WTC11 (cell line): ENCODE data around the gene THSD7B. TPM values are rescaled to one million over a fixed set of nuclear protein-coding genes. Genes with fewer than 3 reads are reported as not detected.

Experiments used
- ATAC-seq: fragments of 200-7000 bp; cut with Tn5 transposase; 2 replicates; pipeline ENCODE4 v1.10.0; 2021; ENCODE audit warnings: mild to moderate bottlenecking, moderate library complexity
- CTCF ChIA-PET: fragments of 300-600 bp; sonication (Branson Sonifier 250); formaldehyde crosslinking; loops from one replicate; lab custom pipeline; 2021; ENCODE audit warnings: antibody characterized with exemption; lab: Charles Lee
- POLR2A ChIA-PET: fragments of 350-600 bp; sonication (Branson Sonifier 250); formaldehyde crosslinking; loops from one replicate; lab custom pipeline; 2021; ENCODE audit warnings: antibody characterized with exemption; lab: Charles Lee
- DNase-seq: peaks from one replicate; pipeline ENCODE4 v3.0.0; 2021; ENCODE audit warnings: low spot score
- H3K27ac Mint-ChIP-seq: 2 replicates; pipeline ENCODE4 v1.8.0; 2021; ENCODE audit warnings: mixed read lengths
- H3K27me3 Mint-ChIP-seq: 2 replicates; pipeline ENCODE4 v1.8.0; 2021; ENCODE audit warnings: low read depth, mild to moderate bottlenecking, moderate library complexity, mixed read lengths
- H3K36me3 Mint-ChIP-seq: 2 replicates; pipeline ENCODE4 v1.8.0; 2021; ENCODE audit warnings: mixed read lengths
- H3K4me1 Mint-ChIP-seq: 2 replicates; pipeline ENCODE4 v1.8.0; 2022; ENCODE audit warnings: mixed read lengths
- H3K4me3 Mint-ChIP-seq: 2 replicates; pipeline ENCODE4 v1.8.0; 2021; ENCODE audit warnings: mild to moderate bottlenecking, moderate library complexity, mixed read lengths
- H3K9me3 Mint-ChIP-seq: 2 replicates; pipeline ENCODE4 v1.8.0; 2021; ENCODE audit warnings: mixed read lengths
- EMX1 ChIP-seq: fragments of 250-450 bp; sonication (Bioruptor Pico); IDR thresholded peaks from 2 replicates; pipeline ENCODE4 v1.8.0; 2021; ENCODE audit warnings: mild to moderate bottlenecking
- FOXJ3 ChIP-seq: sonication (generic); formaldehyde crosslinking; IDR thresholded peaks from 2 replicates; pipeline ENCODE4 v1.9.0; 2021; ENCODE audit warnings: missing genetic modification reagents, mild to moderate bottlenecking, borderline replicate concordance
- JAZF1 ChIP-seq: fragments of 250-450 bp; sonication (Bioruptor Pico); IDR thresholded peaks from 2 replicates; pipeline ENCODE4 v1.9.0; 2021; ENCODE audit warnings: moderate library complexity, mild to moderate bottlenecking, inconsistent platforms
- NFYB ChIP-seq: sonication (generic); formaldehyde crosslinking; conservative IDR thresholded peaks from 2 replicates; pipeline ENCODE4 v1.8.0; 2022; ENCODE audit warnings: low read depth, missing genetic modification reagents
- RELA ChIP-seq: sonication (generic); formaldehyde crosslinking; IDR thresholded peaks from 2 replicates; pipeline ENCODE4 v1.8.1; 2022; ENCODE audit warnings: missing genetic modification reagents, mild to moderate bottlenecking, borderline replicate concordance
- SMAD3 ChIP-seq: sonication (generic); formaldehyde crosslinking; IDR thresholded peaks from 2 replicates; pipeline ENCODE4 v1.8.0; 2022; ENCODE audit warnings: missing genetic modification reagents, mild to moderate bottlenecking, borderline replicate concordance
- SMAD4 ChIP-seq: sonication (generic); formaldehyde crosslinking; IDR thresholded peaks from 2 replicates; pipeline ENCODE4 v1.8.0; 2022; ENCODE audit warnings: mild to moderate bottlenecking, missing genetic modification reagents
- SOX15 ChIP-seq: fragments of 250-450 bp; sonication (Bioruptor Pico); IDR thresholded peaks from 2 replicates; pipeline ENCODE4 v1.9.0; 2021; ENCODE audit warnings: mild to moderate bottlenecking
- TCF7 ChIP-seq: sonication (generic); formaldehyde crosslinking; IDR thresholded peaks from 2 replicates; pipeline ENCODE4 v1.8.0; 2022; ENCODE audit warnings: mild to moderate bottlenecking, low read depth, missing genetic modification reagents, moderate library complexity
- TEAD4 ChIP-seq: sonication (generic); formaldehyde crosslinking; IDR thresholded peaks from 2 replicates; pipeline ENCODE4 v1.8.0; 2022; ENCODE audit warnings: mild to moderate bottlenecking, missing genetic modification reagents
- ZNF138 ChIP-seq: sonication (generic); formaldehyde crosslinking; conservative IDR thresholded peaks from 2 replicates; pipeline ENCODE4 v1.8.1; 2022; ENCODE audit warnings: mild to moderate bottlenecking, moderate library complexity, missing genetic modification reagents
- ZNF232 ChIP-seq: sonication (generic); formaldehyde crosslinking; IDR thresholded peaks from 2 replicates; pipeline ENCODE4 v1.8.0; 2022; ENCODE audit warnings: mild to moderate bottlenecking, missing genetic modification reagents
- ZNF317 ChIP-seq: sonication (generic); formaldehyde crosslinking; IDR thresholded peaks from 2 replicates; pipeline ENCODE4 v1.8.1; 2023; ENCODE audit warnings: low read depth, mild to moderate bottlenecking, moderate library complexity, missing genetic modification reagents, borderline replicate concordance
- ZNF396 ChIP-seq: fragments of 250-450 bp; sonication (Bioruptor Pico); IDR thresholded peaks from 2 replicates; pipeline ENCODE4 v1.8.0; 2021; ENCODE audit warnings: mild to moderate bottlenecking, moderate library complexity, borderline replicate concordance
- ZNF671 ChIP-seq: fragments of 250-450 bp; sonication (Bioruptor Pico); IDR thresholded peaks from 2 replicates; pipeline ENCODE4 v1.8.0; 2021; ENCODE audit warnings: mild to moderate bottlenecking
- total RNA-seq: library from RNA; stranded (reverse); gene quantifications from 3 replicates; pipeline ENCODE4 v1.2.3, GENCODE V29; 2021
- TF ChIP-seq, protein P1 (sequence below): fragments of 250-450 bp; sonication (Bioruptor Pico); IDR thresholded peaks from 2 replicates; pipeline ENCODE4 v1.9.0; 2021; ENCODE audit warnings: moderate library complexity, mild to moderate bottlenecking, inconsistent platforms, borderline replicate concordance
- TF ChIP-seq, protein P2 (sequence below): sonication (generic); formaldehyde crosslinking; IDR thresholded peaks from 2 replicates; pipeline ENCODE4 v1.8.1; 2023; ENCODE audit warnings: mild to moderate bottlenecking, missing genetic modification reagents
- TF ChIP-seq, protein P3 (sequence below): fragments of 250-450 bp; sonication (Bioruptor Pico); IDR thresholded peaks from 2 replicates; pipeline ENCODE4 v1.9.0; 2021; ENCODE audit warnings: mild to moderate bottlenecking
- TF ChIP-seq, protein P4 (sequence below): sonication (generic); formaldehyde crosslinking; conservative IDR thresholded peaks from 2 replicates; pipeline ENCODE4 v1.8.1; 2022; ENCODE audit warnings: mild to moderate bottlenecking, missing genetic modification reagents
- TF ChIP-seq, protein P5 (sequence below): fragments of 250-450 bp; sonication (Bioruptor Pico); conservative IDR thresholded peaks from 2 replicates; pipeline ENCODE4 v1.9.0; 2021; ENCODE audit warnings: mild to moderate bottlenecking
- TF ChIP-seq, protein P6 (sequence below): sonication (generic); formaldehyde crosslinking; IDR thresholded peaks from 2 replicates; pipeline ENCODE4 v1.8.1; 2022; ENCODE audit warnings: missing genetic modification reagents, borderline replicate concordance

Gene THSD7B
- total RNA-seq, 1 experiment from 2014 or later = 2.9 TPM

DNA sequence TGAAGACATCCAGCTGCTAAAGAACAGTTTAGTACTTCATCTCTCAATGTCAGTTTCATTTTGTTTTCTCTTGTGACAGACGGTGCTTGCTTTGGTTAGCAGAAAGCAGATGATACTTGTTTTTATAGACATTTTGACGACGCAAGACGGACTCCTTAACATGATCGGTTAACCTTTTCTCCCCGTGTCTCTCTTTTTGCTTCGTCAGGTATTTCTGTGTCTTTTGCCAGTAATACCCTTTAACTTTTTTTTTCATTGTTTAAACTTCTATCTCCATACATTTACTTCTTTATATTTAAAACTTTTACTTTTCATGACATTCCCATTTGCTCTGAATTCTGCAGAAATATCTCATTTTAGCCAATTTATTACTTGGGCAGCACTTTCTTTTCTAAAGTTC is 57.9 kb downstream of the THSD7B start:
- DNase-seq (no peak), ATAC-seq (no peak)
- CTCF ChIA-PET = no interaction called here
- peaks cover under 1% of the 10 kb centered on the region; the same call in 1 of the 2 replicates for H3K9me3 Mint-ChIP-seq
- peaks cover 34% of the 10 kb centered on the region for H3K4me1 Mint-ChIP-seq
- no peak overlapping the region for H3K4me3 Mint-ChIP-seq
- TF ChIP-seq ZNF396 (CRISPR knock-in tag) (no peak), ZNF671 (no peak), ZNF138 (no peak), ZNF317 (no peak), TCF7 (no peak), SMAD3 (CRISPR knock-in tag) (no peak), TEAD4 (no peak), RELA (no peak), SMAD4 (CRISPR knock-in tag) (no peak)
- TF ChIP-seq, protein P1, sequence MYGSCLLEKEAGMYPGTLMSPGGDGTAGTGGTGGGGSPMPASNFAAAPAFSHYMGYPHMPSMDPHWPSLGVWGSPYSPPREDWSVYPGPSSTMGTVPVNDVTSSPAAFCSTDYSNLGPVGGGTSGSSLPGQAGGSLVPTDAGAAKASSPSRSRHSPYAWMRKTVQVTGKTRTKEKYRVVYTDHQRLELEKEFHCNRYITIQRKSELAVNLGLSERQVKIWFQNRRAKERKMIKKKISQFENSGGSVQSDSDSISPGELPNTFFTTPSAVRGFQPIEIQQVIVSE = no peak
- TF ChIP-seq, protein P2, sequence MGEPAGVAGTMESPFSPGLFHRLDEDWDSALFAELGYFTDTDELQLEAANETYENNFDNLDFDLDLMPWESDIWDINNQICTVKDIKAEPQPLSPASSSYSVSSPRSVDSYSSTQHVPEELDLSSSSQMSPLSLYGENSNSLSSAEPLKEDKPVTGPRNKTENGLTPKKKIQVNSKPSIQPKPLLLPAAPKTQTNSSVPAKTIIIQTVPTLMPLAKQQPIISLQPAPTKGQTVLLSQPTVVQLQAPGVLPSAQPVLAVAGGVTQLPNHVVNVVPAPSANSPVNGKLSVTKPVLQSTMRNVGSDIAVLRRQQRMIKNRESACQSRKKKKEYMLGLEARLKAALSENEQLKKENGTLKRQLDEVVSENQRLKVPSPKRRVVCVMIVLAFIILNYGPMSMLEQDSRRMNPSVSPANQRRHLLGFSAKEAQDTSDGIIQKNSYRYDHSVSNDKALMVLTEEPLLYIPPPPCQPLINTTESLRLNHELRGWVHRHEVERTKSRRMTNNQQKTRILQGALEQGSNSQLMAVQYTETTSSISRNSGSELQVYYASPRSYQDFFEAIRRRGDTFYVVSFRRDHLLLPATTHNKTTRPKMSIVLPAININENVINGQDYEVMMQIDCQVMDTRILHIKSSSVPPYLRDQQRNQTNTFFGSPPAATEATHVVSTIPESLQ (CRISPR knock-in tag) = no peak
- TF ChIP-seq, protein P3, sequence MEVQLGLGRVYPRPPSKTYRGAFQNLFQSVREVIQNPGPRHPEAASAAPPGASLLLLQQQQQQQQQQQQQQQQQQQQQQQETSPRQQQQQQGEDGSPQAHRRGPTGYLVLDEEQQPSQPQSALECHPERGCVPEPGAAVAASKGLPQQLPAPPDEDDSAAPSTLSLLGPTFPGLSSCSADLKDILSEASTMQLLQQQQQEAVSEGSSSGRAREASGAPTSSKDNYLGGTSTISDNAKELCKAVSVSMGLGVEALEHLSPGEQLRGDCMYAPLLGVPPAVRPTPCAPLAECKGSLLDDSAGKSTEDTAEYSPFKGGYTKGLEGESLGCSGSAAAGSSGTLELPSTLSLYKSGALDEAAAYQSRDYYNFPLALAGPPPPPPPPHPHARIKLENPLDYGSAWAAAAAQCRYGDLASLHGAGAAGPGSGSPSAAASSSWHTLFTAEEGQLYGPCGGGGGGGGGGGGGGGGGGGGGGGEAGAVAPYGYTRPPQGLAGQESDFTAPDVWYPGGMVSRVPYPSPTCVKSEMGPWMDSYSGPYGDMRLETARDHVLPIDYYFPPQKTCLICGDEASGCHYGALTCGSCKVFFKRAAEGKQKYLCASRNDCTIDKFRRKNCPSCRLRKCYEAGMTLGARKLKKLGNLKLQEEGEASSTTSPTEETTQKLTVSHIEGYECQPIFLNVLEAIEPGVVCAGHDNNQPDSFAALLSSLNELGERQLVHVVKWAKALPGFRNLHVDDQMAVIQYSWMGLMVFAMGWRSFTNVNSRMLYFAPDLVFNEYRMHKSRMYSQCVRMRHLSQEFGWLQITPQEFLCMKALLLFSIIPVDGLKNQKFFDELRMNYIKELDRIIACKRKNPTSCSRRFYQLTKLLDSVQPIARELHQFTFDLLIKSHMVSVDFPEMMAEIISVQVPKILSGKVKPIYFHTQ (CRISPR knock-in tag) = no peak
- TF ChIP-seq, protein P4, sequence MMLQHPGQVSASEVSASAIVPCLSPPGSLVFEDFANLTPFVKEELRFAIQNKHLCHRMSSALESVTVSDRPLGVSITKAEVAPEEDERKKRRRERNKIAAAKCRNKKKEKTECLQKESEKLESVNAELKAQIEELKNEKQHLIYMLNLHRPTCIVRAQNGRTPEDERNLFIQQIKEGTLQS (CRISPR knock-in tag) = no peak
- TF ChIP-seq, protein P5, sequence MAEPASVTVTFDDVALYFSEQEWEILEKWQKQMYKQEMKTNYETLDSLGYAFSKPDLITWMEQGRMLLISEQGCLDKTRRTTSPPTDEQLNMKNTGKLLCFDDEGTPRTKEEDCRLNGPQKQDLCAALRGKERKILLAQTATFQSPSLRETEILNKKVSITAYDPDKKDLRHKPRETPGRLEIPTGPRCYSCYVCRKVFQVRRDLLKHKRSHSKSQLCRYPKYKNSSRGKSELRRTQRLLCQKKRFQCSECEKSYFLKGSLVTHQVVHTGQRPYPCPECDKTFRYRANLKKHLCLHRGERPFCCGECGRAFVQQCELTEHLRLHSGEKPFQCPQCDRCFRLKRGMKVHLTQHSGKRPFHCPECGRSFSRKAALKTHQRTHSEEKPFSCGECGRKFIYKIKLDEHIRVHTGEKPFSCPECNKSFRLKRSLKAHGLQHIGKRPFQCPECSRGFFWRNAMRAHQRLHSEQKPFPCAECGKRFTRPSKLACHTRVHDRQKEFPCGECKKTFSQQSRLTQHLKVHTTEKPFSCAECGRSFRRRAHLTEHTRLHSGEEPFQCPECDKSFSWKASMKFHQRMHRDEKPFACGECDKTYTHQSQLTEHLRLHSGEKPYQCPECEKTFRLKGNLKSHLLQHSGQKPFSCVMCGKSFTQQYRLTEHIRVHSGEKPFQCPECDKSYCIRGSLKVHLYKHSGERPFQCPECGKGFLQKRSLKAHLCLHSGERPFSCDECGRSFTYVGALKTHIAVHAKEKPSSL (CRISPR knock-in tag) = no peak
- H3K36me3 Mint-ChIP-seq = no peaks in the 10 kb centered on the region
- POLR2A ChIA-PET = no interaction called here
- H3K27ac Mint-ChIP-seq = no peak overlapping the region
- no peaks in the 10 kb centered on the region for H3K27me3 Mint-ChIP-seq

DNA sequence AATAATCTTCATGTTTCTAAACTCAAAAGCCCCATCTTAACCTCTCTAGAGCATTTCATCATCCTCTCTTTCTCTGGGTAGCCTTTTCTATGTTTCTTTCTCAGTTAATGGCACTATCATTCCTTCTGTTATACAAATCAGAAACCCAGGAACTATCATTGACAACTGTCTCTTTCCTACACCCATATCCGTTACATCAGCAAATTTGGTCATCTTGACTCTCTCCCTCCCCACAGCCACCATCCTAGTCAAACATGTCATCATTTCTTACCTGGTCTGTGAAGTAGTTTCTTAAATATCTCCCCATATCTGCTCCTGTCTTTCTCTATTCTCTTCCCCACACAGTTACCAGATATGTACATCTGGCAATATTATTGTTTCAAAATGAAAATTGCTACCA is 62.8 kb downstream of the THSD7B start:
- DNase-seq = no peak
- no peaks in the 10 kb centered on the region for H3K27me3 Mint-ChIP-seq
- ChIA-PET POLR2A (no interaction called here), CTCF (no interaction called here)
- no peaks in the 10 kb centered on the region for H3K36me3 Mint-ChIP-seq
- peaks cover 12% of the 10 kb centered on the region for H3K4me1 Mint-ChIP-seq
- no peak overlapping the region for H3K4me3 Mint-ChIP-seq
- ATAC-seq = no peak
- H3K27ac Mint-ChIP-seq = no peak overlapping the region
- H3K9me3 Mint-ChIP-seq = peaks cover 6% of the 10 kb centered on the region
- TF ChIP-seq, protein P6, sequence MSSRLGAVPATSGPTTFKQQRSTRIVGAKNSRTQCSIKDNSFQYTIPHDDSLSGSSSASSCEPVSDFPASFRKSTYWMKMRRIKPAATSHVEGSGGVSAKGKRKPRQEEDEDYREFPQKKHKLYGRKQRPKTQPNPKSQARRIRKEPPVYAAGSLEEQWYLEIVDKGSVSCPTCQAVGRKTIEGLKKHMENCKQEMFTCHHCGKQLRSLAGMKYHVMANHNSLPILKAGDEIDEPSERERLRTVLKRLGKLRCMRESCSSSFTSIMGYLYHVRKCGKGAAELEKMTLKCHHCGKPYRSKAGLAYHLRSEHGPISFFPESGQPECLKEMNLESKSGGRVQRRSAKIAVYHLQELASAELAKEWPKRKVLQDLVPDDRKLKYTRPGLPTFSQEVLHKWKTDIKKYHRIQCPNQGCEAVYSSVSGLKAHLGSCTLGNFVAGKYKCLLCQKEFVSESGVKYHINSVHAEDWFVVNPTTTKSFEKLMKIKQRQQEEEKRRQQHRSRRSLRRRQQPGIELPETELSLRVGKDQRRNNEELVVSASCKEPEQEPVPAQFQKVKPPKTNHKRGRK (CRISPR knock-in tag) = no peak
- TF ChIP-seq FOXJ3 (no peak), EMX1 (CRISPR knock-in tag) (no peak), ZNF232 (CRISPR knock-in tag) (no peak), TEAD4 (no peak), SOX15 (CRISPR knock-in tag) (no peak), JAZF1 (CRISPR knock-in tag) (no peak), NFYB (no peak)
- TF ChIP-seq, protein P5 (CRISPR knock-in tag) = no peak
